ENCODE measurements around the gene CTSF. TPM values are rescaled to one million over a fixed set of nuclear protein-coding genes. Genes with fewer than 3 reads are reported as not detected.
A peak's percentile ranks its signal among the peaks of the same experiment; 100 is the strongest.

The CTSF gene
- 53.5 TPM for polyA plus RNA-seq (2013)

DNA sequence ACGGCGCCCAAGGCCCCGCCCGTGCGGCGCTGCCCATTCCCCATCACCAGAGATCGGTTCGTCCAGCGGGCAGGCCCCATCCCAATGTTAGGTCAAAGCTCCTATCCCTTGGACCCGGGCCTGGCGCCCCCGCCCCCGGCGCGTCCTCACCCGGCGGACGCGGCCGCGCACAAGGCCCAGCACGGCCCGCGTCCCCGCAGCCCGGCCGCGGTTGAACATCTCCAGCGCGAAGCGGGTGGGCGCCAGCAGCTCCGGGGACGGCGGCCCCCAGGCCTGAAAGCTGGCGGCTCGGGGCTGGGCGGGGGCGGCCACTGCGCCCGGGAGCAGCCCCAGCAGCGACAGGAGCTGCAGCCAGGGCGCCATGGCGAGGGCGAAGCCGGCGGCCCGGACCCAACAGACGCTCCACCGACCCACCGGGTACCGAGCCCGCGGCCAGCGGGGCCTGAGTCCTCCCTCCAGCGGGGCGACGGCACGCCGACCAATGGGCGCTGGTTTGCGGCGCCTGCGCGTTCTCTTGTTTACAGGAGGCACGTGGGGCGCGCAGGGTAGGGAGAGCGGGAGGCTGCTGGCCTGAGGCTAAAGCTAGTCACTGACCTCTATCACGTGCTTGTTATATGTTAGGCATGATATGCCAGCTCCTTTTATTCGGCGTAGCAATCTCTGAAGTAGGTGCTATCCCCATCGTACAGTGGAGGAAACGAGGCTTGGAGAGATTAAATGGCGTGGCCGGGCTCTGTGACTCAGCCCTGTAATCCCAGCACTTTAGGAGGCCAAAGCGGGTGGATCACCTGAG, at the start of gene CTSF:
TSS of gene CTSF (minus strand) at position 483 of the 793 bp plus-strand sequence. CDS start at position 363, 120 bp downstream.
- DNase-seq, result peak; percentile 57 to 74 (median 63)
- POLR2A ChIA-PET, result no interaction called here
- 3% methylated on average over 77 of the region's 77 CpGs for WGBS (ENCODE audit: insufficient coverage)
- H3K27ac ChIP-seq (ENCODE audit: insufficient read depth in 1 of 2, low read depth in 1 of 2, low read length in 2 of 2, poor library complexity in 1 of 2, severe bottlenecking in 2 of 2), result no peak within 1 kb of the TSS
- H3K9me3 ChIP-seq (ENCODE audit: control extremely low read depth in 1 of 5, control insufficient read depth in 4 of 5, insufficient read depth in 2 of 5, low read depth in 1 of 5, low read length in 4 of 5), result no peaks in the 10 kb centered on the region
- CTCF ChIA-PET, result interaction anchor here (0.6 to 3.9 kb wide), 15 partner anchors 8 to 269 kb away, joined by 3 to 14 read pairs (median 3); partner anchors contain the start of genes ACTN3, RBM4B and ZDHHC24
- peaks cover 0 to 18% (median 3%) of the 10 kb centered on the region in 4 experiments for H3K36me3 ChIP-seq (ENCODE audit: control insufficient read depth in 4 of 4, insufficient read depth in 4 of 4, low read length in 3 of 4)
- H3K27me3 ChIP-seq (replicated peaks in 2 of 5; ENCODE audit: control insufficient read depth in 4 of 5, insufficient read depth in 5 of 5, low read length in 4 of 5), result peaks cover 0 to 2% (median 0%) of the 10 kb centered on the region in 5 experiments
- peaks cover 0 to 14% (median 10%) of the 10 kb centered on the region in 4 experiments for H3K4me1 ChIP-seq (ENCODE audit: control extremely low read depth in 1 of 4, control insufficient read depth in 4 of 4, insufficient read depth in 4 of 4, low read length in 3 of 4)
- H3K4me3 ChIP-seq (ENCODE audit: control insufficient read depth in 1 of 7, extremely low read depth in 1 of 7, insufficient read depth in 4 of 7, low read depth in 2 of 7, low read length in 6 of 7), result peak within 1 kb of the TSS; percentile 37 to 77 (median 61)

DNA sequence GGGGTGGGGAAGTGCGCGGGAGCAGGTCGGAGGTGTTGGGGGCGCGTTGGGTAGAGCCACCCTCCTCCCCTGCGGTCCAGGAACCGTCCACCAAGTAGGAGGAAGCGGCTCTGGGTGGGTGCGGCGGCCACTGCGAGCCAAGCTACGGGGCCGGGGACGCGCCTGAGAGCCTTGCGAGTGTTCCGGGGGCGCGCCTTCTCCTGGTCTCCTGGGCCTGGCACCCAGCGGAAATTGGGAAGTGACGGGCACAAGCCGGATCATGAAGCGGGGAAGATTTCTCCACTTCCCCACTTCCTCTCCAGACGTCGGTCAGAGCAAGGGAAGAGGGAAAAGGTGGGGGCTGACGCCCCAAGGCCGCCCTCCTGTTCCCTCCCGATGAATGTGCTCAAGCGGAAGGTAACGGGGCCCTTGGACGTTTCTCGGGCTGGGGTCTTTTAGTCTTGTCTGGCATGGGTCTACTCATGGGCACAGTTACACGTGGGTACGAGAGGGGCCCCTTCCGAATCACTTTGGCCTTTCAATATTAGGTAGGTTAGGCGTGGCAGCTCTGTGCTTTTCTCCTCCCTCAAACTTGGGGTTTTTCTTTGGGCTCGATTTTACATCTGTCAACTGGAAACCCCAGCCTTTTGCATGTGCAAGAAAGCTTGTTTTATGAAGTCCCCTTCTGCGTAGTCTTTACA, 48.9 kb upstream of the CTSF start:
- peak overlapping the region; percentile 93 to 97 for H3K27ac ChIP-seq (ENCODE audit: insufficient read depth in 1 of 2, low read depth in 1 of 2, low read length in 2 of 2, poor library complexity in 1 of 2, severe bottlenecking in 2 of 2)
- H3K4me1 ChIP-seq (ENCODE audit: control extremely low read depth in 1 of 4, control insufficient read depth in 4 of 4, insufficient read depth in 4 of 4, low read length in 3 of 4), result peaks cover 18 to 35% (median 28%) of the 10 kb centered on the region in 4 experiments
- H3K9me3 ChIP-seq (ENCODE audit: control extremely low read depth in 1 of 5, control insufficient read depth in 4 of 5, insufficient read depth in 2 of 5, low read depth in 1 of 5, low read length in 4 of 5), result no peaks in the 10 kb centered on the region
- H3K27me3 ChIP-seq (replicated peaks in 2 of 5; ENCODE audit: control insufficient read depth in 4 of 5, insufficient read depth in 5 of 5, low read length in 4 of 5), result no peaks in the 10 kb centered on the region
- 0% methylated on average over 23 of the region's 38 CpGs for WGBS (ENCODE audit: insufficient coverage)
- peak overlapping the region; percentile 90 to 100 (median 96) for H3K4me3 ChIP-seq (ENCODE audit: control insufficient read depth in 1 of 7, extremely low read depth in 1 of 7, insufficient read depth in 4 of 7, low read depth in 2 of 7, low read length in 6 of 7)
- ChIA-PET POLR2A (interaction anchor here (0.7 to 2.4 kb wide), 12 partner anchors 12 to 71 kb away, joined by 3 to 16 read pairs (median 4); partner anchors contain the start of genes ACTN3, CCDC87, CCS and RBM4), CTCF (interaction anchor here (0.9 to 2.9 kb wide), 8 partner anchors 10 to 25 kb away, joined by 3 to 10 read pairs (median 4); partner anchors contain the start of genes CCDC87, CCS and RBM4)
- peak in 1 of 3 donors; percentile 82 for DNase-seq
- H3K36me3 ChIP-seq (ENCODE audit: control insufficient read depth in 4 of 4, insufficient read depth in 4 of 4, low read length in 3 of 4), result peaks cover 0 to 41% (median 18%) of the 10 kb centered on the region in 4 experiments

DNA sequence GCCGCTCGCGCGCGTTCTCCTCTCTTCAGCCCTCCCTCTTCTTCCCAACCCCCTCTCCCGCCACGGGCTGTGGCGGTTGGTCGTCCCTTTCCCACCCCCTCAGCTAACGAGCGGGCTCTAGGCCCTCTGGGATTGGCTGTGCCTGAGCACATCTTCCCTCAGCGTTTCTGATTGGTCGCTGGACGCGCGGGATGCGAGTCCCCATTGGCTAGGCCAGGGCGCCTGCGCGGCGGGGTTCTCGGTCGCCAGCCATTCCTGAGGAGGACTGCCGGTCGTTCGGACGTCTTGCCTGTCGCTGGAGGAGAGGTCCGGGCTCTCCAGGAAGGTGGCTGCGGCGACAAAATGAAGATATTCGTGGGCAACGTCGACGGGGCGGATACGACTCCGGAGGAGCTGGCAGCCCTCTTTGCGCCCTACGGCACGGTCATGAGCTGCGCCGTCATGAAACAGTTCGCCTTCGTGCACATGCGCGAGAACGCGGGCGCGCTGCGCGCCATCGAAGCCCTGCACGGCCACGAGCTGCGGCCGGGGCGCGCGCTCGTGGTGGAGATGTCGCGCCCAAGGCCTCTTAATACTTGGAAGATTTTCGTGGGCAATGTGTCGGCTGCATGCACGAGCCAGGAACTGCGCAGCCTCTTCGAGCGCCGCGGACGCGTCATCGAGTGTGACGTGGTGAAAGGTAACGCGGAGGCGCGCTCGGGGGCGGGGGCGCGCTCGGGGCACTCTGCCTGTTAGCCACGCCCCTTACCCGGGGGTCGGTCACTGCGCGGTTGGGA, 48.2 kb upstream of the CTSF start, which contains the start of gene RBM14:
TSS of gene RBM14 (plus strand) at position 252 of the 776 bp plus-strand sequence. CDS start at position 343, 91 bp downstream.
- H3K27ac ChIP-seq (ENCODE audit: insufficient read depth in 1 of 2, low read depth in 1 of 2, low read length in 2 of 2, poor library complexity in 1 of 2, severe bottlenecking in 2 of 2), result peak within 1 kb of the TSS; percentile 93 to 97
- CTCF ChIA-PET, result interaction anchor here (0.7 to 2.1 kb wide), 5 partner anchors 16 to 62 kb away, joined by 3 to 8 read pairs (median 4); partner anchors contain the start of genes CCDC87, CCS and RBM4
- 0% methylated on average over 78 of the region's 90 CpGs for WGBS (ENCODE audit: insufficient coverage)
- POLR2A ChIA-PET, result interaction anchor here (0.6 to 2.4 kb wide), 16 partner anchors 10 to 976 kb away, joined by 3 to 16 read pairs (median 4); partner anchors contain the start of genes ACTN3, CCDC87, CCS and RBM4
- no peaks in the 10 kb centered on the region for H3K9me3 ChIP-seq (ENCODE audit: control extremely low read depth in 1 of 5, control insufficient read depth in 4 of 5, insufficient read depth in 2 of 5, low read depth in 1 of 5, low read length in 4 of 5)
- peak within 1 kb of the TSS; percentile 90 to 100 (median 96) for H3K4me3 ChIP-seq (ENCODE audit: control insufficient read depth in 1 of 7, extremely low read depth in 1 of 7, insufficient read depth in 4 of 7, low read depth in 2 of 7, low read length in 6 of 7)
- peaks cover 18 to 33% (median 28%) of the 10 kb centered on the region in 4 experiments for H3K4me1 ChIP-seq (ENCODE audit: control extremely low read depth in 1 of 4, control insufficient read depth in 4 of 4, insufficient read depth in 4 of 4, low read length in 3 of 4)
- H3K36me3 ChIP-seq (ENCODE audit: control insufficient read depth in 4 of 4, insufficient read depth in 4 of 4, low read length in 3 of 4), result peaks cover 0 to 37% (median 15%) of the 10 kb centered on the region in 4 experiments
- no peaks in the 10 kb centered on the region for H3K27me3 ChIP-seq (replicated peaks in 2 of 5; ENCODE audit: control insufficient read depth in 4 of 5, insufficient read depth in 5 of 5, low read length in 4 of 5)
- DNase-seq, result peak; percentile 98 to 99 (median 99)

DNA sequence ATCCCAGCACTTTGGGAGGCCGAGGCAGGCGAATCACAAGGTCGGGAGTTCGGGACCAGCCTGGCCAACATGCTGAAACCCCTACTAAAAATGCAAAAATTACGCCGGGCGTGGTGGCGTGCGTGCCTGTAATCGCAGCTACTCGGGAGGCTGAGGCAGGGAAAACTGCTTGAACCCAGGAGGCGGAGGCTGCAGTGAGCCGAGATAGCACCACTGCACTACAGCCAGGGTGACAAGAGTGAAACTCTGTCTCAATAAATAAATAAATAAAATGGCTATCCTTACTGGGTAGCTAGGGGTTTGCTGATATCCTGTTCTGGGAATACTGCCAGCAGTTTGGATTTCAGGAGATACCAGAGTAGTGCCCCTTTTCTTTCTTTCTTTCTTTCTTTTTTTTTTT, 45.7 kb upstream of the CTSF start:
- peaks cover 20 to 34% (median 26%) of the 10 kb centered on the region in 4 experiments for H3K4me1 ChIP-seq (ENCODE audit: control extremely low read depth in 1 of 4, control insufficient read depth in 4 of 4, insufficient read depth in 4 of 4, low read length in 3 of 4)
- peaks cover 0 to 18% (median 6%) of the 10 kb centered on the region in 4 experiments for H3K36me3 ChIP-seq (ENCODE audit: control insufficient read depth in 4 of 4, insufficient read depth in 4 of 4, low read length in 3 of 4)
- no peak for DNase-seq
- CTCF ChIA-PET, result interaction anchor here (1.9 kb wide), 1 partner anchor 35 kb away, joined by 4 read pairs; no protein-coding TSS in a partner anchor
- no peaks in the 10 kb centered on the region for H3K27me3 ChIP-seq (replicated peaks in 2 of 5; ENCODE audit: control insufficient read depth in 4 of 5, insufficient read depth in 5 of 5, low read length in 4 of 5)
- no peak overlapping the region for H3K27ac ChIP-seq (ENCODE audit: insufficient read depth in 1 of 2, low read depth in 1 of 2, low read length in 2 of 2, poor library complexity in 1 of 2, severe bottlenecking in 2 of 2)
- H3K4me3 ChIP-seq (ENCODE audit: control insufficient read depth in 1 of 7, extremely low read depth in 1 of 7, insufficient read depth in 4 of 7, low read depth in 2 of 7, low read length in 6 of 7), result no peak overlapping the region
- no peaks in the 10 kb centered on the region for H3K9me3 ChIP-seq (ENCODE audit: control extremely low read depth in 1 of 5, control insufficient read depth in 4 of 5, insufficient read depth in 2 of 5, low read depth in 1 of 5, low read length in 4 of 5)
- 95% methylated on average over 13 of the region's 13 CpGs for WGBS (ENCODE audit: insufficient coverage)
- POLR2A ChIA-PET, result interaction anchor here (1.2 kb wide), 1 partner anchor 24 kb away, joined by 5 read pairs; the partner anchor contains the start of gene RBM4

DNA sequence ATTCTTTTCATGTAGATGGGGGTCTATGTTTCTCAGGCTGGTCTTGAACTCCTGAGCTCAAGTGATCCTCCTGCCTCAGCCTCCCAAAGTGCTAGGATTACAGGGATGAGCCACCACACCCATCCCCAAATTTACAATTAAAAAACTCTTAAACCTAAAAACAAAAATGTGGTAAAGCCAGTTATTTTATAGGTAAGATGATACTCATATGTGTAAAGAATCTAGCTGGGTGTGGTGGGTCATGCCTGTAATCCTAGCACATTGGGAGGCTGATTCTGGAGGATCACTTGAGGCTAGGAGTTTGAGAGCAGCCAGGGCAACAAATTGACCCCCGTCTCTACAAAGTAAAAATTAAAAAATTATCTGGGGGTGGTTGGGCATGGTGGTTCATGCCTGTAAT, 44.1 kb upstream of the CTSF start:
- POLR2A ChIA-PET, result no interaction called here
- 100% methylated on average over 1 of the region's 1 CpG for WGBS (ENCODE audit: insufficient coverage)
- H3K36me3 ChIP-seq (ENCODE audit: control insufficient read depth in 4 of 4, insufficient read depth in 4 of 4, low read length in 3 of 4), result peaks cover 0 to 2% (median 0%) of the 10 kb centered on the region in 4 experiments
- DNase-seq, result no peak
- CTCF ChIA-PET, result interaction anchor here (0.8 to 1.9 kb wide), 4 partner anchors 13 to 33 kb away, joined by 3 to 4 read pairs (median 4); no protein-coding TSS in a partner anchor
- H3K9me3 ChIP-seq (ENCODE audit: control extremely low read depth in 1 of 5, control insufficient read depth in 4 of 5, insufficient read depth in 2 of 5, low read depth in 1 of 5, low read length in 4 of 5), result no peaks in the 10 kb centered on the region
- no peak overlapping the region for H3K4me3 ChIP-seq (ENCODE audit: control insufficient read depth in 1 of 7, extremely low read depth in 1 of 7, insufficient read depth in 4 of 7, low read depth in 2 of 7, low read length in 6 of 7)
- H3K4me1 ChIP-seq (ENCODE audit: control extremely low read depth in 1 of 4, control insufficient read depth in 4 of 4, insufficient read depth in 4 of 4, low read length in 3 of 4), result peaks cover 5 to 18% (median 11%) of the 10 kb centered on the region in 4 experiments
- H3K27me3 ChIP-seq (replicated peaks in 2 of 5; ENCODE audit: control insufficient read depth in 4 of 5, insufficient read depth in 5 of 5, low read length in 4 of 5), result no peaks in the 10 kb centered on the region
- H3K27ac ChIP-seq (ENCODE audit: insufficient read depth in 1 of 2, low read depth in 1 of 2, low read length in 2 of 2, poor library complexity in 1 of 2, severe bottlenecking in 2 of 2), result no peak overlapping the region
